NCI-H2107 treated with DMSO at 0.1 percent for 48 hours (cell line): ENCODE data around the gene UPF2.
"Not testable (repeated sequence)": the region's sequence is repeated elsewhere in the genome, so short reads cannot be mapped to it uniquely, and the experiment has no call there.

Experiments
- DNase-seq: peaks from one replicate; lab custom pipeline; 2025; ENCODE audit not compliant: unreplicated experiment; lab: John Stamatoyannopoulos, UW

The UPF2 gene

DNA sequence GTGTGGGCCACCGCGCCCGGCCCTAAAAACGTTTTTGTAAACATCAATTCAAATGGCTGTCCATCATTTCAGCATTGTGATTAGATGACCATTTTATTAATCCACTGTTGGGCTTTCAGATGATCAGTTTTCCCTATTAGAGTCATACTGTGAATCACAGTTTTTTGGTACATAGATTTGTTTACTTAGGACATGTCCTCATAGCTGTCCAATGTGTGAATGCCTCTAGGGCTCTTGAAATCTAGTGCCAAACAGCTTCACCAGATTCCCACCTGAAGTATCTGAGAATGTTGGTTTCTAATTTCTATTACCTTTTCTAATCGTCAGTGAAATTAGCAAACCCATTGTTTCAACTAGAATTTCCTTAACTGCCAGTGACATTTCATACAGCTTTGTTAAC is 66.8 kb downstream of the UPF2 start:
- no peak for DNase-seq

DNA sequence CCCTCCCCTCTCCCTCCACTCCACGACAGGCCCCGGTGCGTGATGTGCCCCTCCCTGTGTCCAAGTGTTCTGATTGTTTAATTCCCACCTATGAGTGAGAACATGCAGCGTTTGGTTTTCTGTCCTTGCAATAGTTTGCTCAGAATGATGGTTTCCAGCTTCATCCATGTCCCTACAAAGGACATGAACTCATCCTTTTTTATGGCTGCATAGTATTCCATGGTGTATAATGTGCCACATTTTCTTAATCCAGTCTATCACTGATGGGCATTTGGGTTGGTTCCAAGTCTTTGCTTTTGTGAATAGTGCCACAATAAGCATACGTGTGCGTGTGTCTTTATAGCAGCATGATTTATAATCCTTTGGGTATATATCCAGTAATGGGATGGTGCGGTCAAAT is 70.1 kb downstream of the UPF2 start:
- not testable (repeated sequence) for DNase-seq

DNA sequence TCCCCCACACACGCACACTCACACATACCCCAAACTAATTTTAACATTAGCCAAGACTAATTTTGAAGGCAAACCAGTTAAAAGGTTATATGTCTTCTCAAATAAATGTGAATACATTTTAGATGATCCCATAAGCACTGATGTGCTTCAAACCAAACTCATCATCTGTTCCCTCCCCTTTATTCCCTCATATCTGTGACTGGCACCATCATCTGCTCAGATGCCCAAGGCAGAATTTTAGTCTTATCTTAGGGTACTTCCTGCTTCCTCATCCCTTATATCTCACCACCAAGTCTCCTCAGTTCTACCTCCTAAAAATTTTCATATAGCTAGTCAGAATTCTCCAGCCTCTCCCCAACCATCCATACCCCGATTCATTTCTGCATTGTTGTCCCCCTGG is 80.4 kb downstream of the UPF2 start:
- DNase-seq = no peak

DNA sequence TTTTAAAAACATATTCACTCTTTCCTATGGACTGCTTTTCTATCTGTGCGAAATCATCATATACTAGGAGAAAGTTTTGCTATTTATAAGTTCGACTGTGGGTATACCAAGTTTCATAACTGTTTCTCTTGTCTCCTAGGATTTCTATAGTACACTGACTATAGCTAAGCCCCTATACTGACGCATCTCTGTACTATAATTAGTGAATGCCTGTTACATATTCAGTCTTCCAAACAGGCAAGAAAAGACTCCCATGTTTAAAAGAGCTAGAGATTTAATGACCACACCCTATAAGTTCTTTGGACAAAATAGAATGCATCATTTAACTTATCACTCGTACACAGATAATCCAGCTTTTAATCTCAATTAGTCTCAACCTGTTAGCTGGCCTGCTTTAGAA is 80.8 kb downstream of the UPF2 start:
- no peak for DNase-seq

DNA sequence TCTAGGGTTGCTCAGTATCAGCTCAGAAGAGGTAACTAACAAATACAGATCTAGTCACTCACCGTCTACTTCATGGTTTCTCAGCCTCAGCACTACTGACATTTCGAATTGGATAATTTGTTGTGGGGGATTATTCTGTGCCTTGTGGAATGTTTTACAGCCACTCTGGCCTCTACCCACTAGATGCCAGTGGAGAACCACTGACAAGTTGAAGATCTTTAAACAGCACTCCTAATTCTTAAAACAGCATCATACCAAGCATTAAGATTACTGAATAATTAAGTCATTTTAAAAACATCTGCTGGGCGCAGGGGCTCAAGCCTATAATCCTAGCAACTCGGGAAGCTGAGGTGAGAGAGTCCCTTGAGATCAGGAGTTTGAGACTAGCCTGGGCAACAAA is 82.6 kb downstream of the UPF2 start:
- no peak for DNase-seq

DNA sequence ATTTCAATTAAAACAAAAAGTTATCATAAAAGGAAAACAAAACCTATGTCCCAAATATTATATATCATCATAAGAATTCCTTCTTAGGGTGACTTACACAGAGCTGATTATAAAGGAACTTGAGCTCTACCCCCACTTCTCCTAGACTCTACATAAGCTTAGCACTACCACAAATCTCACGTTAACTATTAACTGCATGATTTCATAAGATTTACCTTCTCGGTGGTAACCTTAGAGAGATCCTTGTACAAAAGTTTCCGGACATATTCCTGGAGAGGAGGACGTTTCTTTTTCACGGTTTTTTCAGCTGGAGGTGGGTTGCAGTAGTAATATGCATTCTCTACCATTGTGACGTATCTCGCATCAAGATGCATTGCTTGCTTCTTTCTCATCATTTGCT is 83.7 kb downstream of the UPF2 start:
- no peak for DNase-seq

DNA sequence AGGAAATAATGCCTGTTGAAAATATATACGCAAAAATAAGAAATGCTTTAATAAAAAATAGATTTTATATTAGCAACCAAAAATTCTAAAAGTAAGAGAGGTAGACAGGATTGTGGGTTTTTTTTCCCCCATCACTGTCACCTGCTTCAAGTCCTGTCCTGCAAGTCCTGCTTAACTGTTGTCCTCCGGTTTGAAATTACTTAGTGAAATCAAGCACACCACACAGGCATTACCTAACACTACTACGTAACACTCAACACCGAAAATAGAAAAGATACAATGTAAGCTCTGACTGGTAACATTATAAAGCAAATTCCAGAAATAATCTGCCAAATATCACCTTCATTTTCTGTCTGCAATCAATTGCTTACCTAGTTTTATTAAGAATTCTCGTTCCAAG is 90.9 kb downstream of the UPF2 start:
- no peak for DNase-seq

DNA sequence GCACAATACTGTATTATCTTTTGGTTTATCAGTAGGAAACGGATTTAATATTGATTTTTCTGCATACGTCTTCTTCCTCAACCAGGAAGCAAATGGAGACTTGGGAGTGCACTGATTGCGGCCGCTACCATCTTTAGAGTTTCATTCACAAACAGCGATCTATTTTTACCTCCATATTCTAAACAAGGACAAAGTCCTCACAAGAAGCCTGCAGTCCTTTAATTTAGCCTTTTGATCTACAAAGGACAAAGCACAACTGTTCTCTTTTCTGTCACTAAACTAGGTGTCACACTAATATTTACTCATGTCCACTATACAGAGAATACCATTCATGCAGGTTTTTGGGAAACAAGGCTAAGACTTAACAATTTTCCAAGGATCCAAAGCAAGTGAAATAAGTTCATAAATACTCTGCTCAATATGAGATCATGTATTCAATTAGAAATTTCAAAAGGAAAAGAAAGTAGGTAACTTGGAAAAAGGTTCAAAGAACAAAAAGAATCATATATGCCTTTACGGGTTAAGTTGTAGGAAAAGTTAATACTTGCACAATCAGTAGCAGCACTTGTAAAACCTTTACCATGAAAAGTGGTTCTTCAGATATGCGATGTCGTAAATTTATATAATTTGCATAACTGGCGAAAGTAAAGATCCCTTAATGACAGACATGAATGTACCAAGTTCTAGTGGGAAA is 92.1 kb downstream of the UPF2 start:
- no peak for DNase-seq

DNA sequence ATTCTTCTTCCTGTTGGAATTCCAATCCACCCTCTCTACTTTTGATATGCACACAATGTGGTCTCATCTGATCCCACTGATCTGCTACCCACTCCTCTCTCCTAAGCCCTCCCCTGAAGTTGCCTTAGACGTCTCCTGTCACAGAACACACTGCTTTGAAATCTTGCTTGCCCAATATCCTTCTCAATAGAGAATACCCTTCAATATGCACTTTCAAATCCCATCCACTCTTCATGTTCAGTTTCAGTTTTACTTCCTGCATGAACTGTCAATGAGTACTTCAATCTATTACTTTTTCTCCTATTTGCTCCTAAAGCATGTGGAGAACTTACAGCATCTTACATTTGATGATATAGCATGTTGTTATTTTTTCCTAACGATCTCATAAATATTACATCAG is 93.5 kb downstream of the UPF2 start:
- no peak for DNase-seq

DNA sequence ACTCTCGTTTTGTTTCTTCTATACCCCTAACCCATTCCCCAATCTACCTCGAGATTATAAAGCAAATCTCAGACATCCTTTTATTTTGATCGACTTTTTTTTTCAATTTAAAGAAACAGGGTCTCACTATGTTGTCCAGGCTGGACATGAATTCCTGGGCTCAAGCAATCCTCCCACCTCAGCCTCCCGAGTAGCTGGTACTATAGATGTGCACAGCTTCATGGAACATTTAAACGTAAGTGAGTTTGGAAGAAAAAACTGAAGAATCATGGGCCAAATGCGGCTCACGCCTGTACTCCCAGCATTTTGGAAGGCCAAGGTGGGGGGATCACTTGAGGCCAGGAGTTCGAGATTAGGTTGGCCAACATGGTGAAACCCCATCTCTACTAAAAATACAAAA is 96.0 kb downstream of the UPF2 start:
- no peak for DNase-seq

DNA sequence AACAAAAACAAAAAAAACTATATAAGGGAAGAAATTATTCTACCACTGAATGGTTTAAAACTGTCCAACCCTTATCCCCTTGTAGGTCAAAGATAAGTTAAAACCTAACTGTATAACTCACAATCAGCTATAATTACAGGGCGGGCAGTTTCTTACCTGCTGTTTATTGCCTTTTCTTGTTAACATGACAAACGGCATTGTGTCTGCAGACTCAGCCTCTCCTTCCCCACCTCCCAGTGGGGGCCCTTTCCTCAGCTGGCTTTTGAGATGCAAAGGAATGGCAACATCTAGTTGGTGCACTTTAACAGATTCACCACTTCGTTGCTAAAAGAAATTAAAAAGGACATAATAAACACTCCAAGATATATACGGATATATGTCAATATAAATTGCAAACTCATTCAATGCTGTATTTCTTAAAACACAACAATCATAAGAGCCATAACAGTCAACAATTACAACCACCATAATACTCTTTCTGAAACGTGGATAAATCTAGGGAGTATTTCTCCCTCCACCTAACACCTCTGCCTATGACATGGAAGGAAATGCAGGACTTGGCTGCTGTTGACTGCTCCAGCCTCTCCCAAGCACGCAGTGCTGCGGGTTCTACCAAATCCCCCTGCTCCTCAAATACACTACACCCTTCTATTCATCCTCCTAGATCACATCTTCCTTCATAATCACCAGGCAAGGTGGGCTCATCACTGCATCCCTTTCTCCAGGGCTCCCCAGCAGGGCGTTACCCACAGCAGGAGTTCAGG is 106.0 kb downstream of the UPF2 start:
- DNase-seq = no peak

DNA sequence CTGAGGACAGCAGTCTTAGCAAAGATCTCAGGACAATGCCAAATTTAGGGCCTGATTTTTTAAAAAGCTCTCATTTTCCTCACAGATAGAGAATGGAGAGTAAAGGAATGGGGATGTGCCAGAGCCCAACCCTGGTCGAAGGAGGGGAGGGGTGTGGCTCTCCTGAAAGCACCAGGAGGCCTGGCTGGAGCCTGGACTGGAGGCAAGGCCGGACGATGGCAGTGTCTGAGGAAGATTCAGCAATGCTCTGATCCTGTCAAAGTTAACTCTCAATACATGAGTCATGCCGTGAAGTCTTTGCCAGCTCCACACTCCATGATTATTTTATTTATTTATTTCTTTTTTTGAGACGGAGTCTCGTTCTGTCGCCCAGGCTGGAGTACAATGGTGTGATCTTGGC is 108.3 kb downstream of the UPF2 start:
- DNase-seq = no peak

DNA sequence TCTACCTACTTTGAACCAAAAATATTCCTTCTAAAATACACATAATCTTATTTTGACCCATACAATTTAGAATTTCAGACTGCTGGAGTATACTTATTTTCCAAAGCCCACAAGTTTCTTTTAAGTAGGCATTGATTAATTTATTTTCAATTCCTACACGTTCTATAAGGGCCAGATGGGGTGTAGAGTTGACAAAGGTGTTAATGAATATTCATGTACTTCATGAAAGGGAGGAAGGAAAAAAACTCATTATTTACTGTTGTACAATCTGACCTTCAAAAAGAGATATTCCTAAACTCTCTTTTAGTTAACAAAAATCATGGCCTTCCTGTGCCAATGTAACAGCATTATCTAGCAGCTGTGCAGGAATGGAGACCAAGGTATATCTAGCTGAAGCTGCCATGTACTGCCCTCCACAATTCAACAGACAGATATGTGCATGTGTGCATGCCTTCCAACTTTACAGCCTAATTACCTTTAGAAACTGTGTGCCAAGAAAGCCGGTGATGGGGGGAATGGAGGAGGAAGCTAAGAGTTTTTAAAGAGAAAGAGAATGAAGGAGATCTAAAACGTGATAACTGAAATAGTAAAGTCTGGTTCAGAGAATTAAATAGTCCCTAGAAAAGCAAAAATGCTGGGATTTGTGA is 108.9 kb downstream of the UPF2 start:
- DNase-seq = no peak

DNA sequence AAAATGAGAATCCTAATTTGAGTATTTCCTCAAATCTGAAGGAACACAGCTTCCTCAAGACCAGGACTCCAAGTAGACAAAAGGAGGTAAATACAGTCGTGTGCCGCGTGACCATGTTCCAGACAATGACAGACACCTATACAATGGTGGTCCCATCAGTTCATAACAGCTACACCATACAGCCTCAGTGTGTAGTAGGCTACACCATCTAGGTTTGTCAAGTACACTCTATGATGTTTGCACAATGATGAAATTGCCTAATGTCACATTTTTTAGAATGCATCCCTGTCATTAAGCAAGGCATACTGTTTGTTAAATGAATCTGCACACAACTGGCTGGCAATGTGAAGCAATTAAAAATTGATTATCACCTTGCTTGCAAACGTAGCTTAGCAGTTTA is 111.6 kb downstream of the UPF2 start:
- DNase-seq = no peak

DNA sequence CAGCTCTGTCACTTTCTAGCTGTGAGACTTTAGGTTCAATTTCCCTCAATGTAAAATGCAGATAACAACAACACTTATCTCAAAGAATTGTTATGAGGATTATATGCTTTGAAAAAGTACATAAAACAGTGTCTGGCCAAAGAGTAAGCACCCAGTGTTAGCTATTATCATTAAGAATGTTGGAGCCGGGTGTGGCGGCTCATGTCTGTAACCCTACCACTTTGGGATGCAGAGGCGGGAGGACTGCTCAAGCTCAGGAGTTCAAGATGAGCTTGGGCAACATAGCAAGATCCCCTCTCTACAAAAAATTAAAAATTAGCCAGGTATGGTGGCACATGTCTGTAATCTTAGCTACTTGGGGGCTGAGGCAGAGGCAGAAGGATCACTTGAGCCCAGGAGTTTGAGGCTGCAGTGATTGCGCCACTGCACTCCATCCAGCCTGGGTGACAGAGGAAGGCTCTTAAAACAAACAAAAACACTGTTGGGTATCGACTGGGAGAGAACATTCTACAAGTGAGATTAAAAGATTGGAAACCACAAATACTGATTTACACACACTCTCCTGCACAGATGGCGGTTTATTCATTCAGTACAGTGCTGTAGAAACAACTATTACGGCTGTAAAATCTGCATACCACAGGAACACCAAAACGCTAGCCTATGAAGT is 112.2 kb downstream of the UPF2 start:
- DNase-seq = no peak

DNA sequence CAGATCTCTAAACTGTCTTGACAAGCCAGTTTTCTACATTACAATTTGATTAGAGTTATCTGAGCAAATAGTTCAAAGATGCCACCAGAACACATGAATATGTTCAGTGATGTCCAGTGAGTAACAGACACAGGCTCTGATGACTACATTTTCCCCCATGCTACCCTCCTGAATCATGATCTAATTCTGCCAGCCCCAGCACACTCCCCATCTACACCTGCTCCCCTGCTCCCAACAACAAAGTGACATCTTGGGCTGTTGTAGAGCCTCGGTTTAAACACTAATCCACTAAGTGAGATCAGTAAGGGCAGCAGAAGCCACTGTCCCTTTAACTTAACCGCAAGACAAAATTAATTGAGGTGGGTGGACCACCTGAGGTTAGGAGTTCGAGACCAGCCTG is 114.9 kb downstream of the UPF2 start:
- no peak for DNase-seq

DNA sequence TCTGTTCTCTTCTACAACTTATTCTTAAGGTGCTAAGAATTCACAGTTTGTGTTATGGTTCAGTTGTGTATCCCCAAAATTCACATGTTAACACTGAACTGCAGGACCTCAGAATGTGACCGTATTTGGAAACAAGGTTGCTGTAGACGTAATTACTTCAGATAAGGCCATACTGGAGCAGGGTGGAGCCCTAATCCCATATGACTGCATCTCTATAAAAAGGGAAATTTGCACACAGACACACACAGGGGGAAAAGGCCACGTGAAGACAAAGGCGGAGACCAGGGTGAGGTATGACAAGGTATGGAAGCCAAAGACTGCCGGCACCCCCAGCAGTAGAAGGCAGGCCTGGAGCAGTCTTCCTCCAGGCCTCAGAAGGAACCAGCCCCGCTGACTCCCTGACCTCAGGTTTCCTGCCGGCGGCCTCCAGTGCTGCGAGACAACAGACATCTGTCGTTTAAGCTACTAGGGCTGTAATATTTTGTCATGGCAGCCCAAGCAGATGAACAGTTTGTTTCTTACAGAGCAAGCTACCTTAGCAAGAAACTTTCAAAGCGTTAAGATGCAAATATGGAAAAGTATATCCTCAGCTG is 120.7 kb downstream of the UPF2 start:
- DNase-seq = no peak

DNA sequence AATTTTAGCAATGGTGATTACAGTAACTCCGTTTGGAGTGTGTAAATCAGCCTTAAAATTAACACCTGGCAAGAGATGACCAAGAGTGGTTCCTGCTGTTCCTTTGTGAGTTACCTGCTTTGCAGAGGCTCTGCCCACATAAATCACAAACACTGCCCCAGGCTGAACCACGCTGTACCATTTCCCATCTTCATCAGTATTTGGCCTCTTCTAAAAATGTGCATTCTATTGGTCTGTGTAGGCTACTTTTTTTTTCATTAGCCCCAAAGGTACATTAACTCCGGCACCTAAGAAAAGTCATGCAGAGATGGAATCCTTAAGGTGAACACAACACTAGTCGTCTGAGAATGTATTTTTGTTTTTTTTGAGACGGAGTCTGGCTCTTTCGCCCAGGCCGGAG is 123.3 kb downstream of the UPF2 start:
- no peak for DNase-seq

DNA sequence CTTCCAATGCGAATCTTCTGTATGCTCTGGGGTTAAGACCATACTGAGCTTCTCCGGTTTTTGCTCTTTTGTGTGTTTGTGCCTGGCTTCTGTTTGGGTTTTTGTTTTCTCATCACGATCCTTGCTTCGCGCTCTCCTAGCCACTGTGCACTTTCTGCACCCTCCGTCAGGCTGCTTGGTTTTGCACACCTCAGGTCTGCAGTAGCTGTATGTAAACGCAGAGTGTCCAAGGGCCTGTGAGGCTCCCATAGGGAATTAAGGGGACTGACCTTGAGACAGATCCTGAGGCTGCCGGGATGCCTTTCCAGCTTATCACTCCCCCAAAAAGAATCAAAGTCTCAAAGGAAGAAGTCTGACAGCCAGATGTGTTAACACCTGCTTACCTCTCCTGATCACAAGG is 124.2 kb downstream of the UPF2 start:
- DNase-seq = no peak

DNA sequence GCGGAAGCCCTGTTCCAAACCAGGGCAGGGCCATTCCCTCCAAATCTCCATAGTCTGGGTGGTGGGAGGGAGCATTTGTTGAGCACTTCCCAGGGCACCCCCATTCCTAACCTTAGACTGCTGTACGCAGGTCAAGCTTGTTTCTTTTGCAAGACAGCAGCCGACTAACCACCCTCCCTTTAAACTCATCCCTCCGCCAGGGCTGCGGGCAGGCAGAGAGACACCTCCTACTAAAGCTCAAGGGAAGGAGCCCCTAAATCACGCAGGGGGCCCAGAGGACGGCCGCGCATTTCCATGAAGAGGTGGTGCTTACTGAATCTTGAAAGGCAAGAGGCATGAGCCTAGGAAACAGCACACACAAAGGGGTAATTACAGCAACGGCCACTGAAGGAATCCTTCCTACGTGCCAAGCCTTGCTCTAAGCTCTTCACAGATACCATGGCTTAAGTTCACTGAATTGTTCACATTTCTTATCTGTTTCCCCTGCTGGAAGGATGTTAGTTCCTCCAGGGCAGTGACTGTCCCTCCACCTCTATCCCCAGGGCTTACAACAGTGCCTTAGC is 129.4 kb downstream of the UPF2 start:
- no peak for DNase-seq

DNA sequence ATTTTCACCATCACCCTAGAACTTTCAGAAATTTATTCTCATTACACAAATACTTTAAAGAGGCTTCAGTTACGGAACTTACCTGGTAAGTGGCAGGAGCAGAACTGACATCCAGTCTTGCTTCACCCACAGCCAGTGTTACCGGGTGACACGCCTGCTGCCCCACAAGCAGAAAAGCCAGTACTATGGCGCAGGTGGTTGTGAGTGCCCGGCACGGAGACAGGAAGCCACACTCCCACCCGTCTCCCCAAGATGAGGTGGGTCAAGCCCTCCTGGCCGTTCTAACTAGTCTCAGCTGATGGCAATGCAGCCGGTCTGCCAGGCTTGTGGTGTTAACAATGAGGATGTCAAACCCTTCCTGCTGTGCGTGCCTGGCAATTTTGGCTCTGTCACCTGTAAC is 132.5 kb downstream of the UPF2 start:
- no peak for DNase-seq
